ENCODE results near the gene USP8.

DNA sequence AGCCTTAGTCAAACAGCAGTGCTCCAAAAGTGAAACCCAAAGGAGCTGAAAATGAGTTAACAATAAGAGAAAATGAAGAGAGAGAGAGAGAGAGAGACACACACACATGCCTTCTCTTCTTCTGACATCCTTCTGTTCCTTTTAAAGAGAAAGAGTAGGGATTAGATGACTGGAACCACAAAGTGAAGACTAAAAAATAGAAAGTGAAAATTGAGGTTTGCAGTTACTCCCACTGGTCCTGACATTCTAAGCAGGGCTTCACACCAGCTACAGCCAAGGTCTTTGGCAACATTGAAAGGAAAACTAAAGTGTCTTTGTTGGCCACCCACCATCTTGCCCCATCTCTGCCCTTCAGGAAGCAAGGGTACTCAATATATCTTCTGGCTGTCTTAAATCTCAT is 63.1 kb downstream of the USP8 start:
- TF ChIP-seq, protein P1, sequence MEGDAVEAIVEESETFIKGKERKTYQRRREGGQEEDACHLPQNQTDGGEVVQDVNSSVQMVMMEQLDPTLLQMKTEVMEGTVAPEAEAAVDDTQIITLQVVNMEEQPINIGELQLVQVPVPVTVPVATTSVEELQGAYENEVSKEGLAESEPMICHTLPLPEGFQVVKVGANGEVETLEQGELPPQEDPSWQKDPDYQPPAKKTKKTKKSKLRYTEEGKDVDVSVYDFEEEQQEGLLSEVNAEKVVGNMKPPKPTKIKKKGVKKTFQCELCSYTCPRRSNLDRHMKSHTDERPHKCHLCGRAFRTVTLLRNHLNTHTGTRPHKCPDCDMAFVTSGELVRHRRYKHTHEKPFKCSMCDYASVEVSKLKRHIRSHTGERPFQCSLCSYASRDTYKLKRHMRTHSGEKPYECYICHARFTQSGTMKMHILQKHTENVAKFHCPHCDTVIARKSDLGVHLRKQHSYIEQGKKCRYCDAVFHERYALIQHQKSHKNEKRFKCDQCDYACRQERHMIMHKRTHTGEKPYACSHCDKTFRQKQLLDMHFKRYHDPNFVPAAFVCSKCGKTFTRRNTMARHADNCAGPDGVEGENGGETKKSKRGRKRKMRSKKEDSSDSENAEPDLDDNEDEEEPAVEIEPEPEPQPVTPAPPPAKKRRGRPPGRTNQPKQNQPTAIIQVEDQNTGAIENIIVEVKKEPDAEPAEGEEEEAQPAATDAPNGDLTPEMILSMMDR (conservative IDR thresholded peaks at IDR 0.05; ENCODE audit: low read depth, low read length): no peak
- TF ChIP-seq RFX5 (IDR thresholded peaks at IDR 0.05; ENCODE audit: low read depth, low read length): no peak
- TF ChIP-seq RAD21 (IDR thresholded peaks at IDR 0.05; ENCODE audit: low read length): no peak
